GM12892 (cell line): ENCODE measurements around the gene GPS2.

Source experiments
- DNase-seq: peaks from one replicate; pipeline ENCODE4 v3.0.0; 2011; ENCODE audit not compliant: insufficient read length
- FAIRE-seq: peaks from 2 replicates; lab custom pipeline; 2011; peaks lifted over from hg19 to GRCh38; lab: Jason Lieb, UNC
- POLR2A ChIP-seq: IDR thresholded peaks from 2 replicates; pipeline ENCODE4 v1.6.1; 2011; ENCODE audit warnings: low read depth, low read length, control low read depth
- POLR2AphosphoS5 ChIP-seq: IDR thresholded peaks from 2 replicates; pipeline ENCODE4 v1.6.1; 2011; ENCODE audit warnings: low read depth, low read length, control low read depth
- TAF1 ChIP-seq: IDR thresholded peaks from 2 replicates; pipeline ENCODE4 v1.6.1; 2011; ENCODE audit warnings: low read depth, mild to moderate bottlenecking, control low read depth, low read length, borderline replicate concordance

GPS2 gene

GRCh38 chr17:7283471-7284216 lies 31.5 kb downstream of the GPS2 start:
- DNase-seq (no peak), FAIRE-seq (no peak)
- TF ChIP-seq POLR2AphosphoS5 = no peak

DNA sequence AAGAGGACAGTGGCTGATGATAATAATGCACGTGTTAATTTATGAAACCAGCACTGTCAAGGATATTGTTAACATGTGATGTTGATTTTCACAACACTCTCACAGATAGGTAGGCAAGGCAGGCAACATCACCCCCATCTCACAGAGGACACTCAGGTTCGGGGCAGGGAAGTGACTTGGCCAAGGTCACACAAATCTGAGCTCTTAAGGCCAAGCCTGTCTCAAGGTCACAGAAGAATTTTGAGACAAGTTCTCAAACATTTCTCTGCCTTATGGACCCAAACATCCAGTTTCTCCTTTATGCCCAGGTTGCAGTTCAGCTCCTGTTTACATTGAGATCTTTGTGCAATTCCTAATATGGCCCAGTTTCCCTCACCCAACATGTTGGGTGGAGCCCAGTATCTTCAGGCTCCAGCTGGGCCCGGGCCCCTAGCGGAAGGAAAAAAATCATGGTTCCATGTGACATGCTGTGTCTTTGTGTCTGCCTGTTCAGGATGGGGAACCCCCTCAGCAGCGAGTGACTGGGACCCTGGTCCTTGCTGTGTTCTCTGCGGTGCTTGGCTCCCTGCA lies 32.3 kb downstream of the GPS2 start:
- TF ChIP-seq POLR2A = no peak
- no peak for TF ChIP-seq POLR2AphosphoS5
- no peak for TF ChIP-seq TAF1
- DNase-seq (no peak), FAIRE-seq (no peak)

- DNase-seq (no peak), FAIRE-seq (peak; percentile 21)
- no peak for TF ChIP-seq POLR2A
- TF ChIP-seq POLR2AphosphoS5 = no peak
- TF ChIP-seq TAF1 = no peak
Measured at GRCh38 chr17:7281953-7282751, 33.0 kb downstream of the GPS2 start.

DNA sequence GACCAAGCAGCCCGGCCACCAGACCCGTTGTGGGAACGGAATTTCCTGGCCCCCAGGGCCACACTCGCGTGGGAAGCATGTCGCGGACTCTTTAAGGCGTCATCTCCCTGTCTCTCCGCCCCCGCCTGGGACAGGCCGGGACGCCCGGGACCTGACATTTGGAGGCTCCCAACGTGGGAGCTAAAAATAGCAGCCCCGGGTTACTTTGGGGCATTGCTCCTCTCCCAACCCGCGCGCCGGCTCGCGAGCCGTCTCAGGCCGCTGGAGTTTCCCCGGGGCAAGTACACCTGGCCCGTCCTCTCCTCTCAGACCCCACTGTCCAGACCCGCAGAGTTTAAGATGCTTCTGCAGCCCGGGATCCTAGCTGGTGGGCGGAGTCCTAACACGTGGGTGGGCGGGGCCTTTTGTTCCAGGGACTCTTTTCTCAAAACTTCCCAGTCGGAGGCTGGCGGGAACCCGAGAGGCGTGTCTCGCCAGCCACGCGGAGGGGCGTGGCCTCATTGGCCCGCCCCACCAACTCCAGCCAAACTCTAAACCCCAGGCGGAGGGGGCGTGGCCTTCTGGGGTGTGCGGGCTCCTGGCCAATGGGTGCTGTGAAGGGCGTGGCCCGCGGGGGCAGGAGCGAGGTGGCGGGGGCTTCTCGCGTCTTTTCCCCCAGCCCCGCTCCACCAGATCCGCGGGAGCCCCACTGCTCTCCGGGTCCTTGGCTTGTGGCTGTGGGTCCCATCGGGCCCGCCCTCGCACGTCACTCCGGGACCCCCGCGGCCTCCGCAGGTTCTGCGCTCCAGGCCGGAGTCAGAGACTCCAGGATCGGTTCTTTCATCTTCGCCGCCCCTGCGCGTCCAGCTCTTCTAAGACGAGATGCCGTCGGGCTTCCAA lies 33.8 kb downstream of the GPS2 start, which contains the start of gene SLC2A4:
SLC2A4 (plus strand) TSS at position 645 of the 879 bp plus-strand sequence; CDS start at position 862, 217 bp downstream.
- DNase-seq = peak; percentile 98
- TF ChIP-seq POLR2A = no peak
- TF ChIP-seq POLR2AphosphoS5 = no peak
- no peak for TF ChIP-seq TAF1
- peak; percentile 98 for FAIRE-seq

- DNase-seq = peak; percentile 81
- FAIRE-seq = peak; percentile 81
Measured at GRCh38 chr17:7280519-7281073, 34.6 kb downstream of the GPS2 start.

GRCh38 chr17:7279448-7279847 lies 35.7 kb downstream of the GPS2 start:
- TF ChIP-seq POLR2A = no peak
- TF ChIP-seq TAF1 = no peak
- TF ChIP-seq POLR2AphosphoS5 = no peak
- DNase-seq = no peak
- FAIRE-seq = no peak

More at GRCh38 chr17:7280519-7281073, 34.6 kb downstream of the GPS2 start:
- no peak for TF ChIP-seq POLR2A
- no peak for TF ChIP-seq TAF1
- TF ChIP-seq POLR2AphosphoS5 = no peak

DNA sequence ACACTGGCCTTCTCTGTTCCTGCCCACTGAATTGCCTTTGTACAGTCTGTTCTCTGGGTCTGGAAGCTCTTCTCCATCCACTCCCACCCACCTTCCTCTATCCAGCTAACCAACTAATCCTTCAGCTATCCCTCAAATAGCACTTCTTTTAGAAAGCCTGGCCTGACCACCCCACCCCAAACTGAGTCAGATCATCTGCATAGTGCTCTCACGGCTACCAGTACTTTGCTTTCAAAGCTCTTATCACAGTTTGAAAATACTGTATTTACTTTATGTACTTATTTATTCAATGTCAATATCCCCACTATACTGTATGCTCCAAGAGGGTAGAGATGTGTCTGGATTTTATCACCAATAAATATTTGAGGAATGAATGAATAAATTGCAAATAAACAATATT lies 48.4 kb downstream of the GPS2 start:
- no peak for DNase-seq
- FAIRE-seq = no peak
- TF ChIP-seq TAF1 = no peak
- no peak for TF ChIP-seq POLR2A
- no peak for TF ChIP-seq POLR2AphosphoS5

DNA sequence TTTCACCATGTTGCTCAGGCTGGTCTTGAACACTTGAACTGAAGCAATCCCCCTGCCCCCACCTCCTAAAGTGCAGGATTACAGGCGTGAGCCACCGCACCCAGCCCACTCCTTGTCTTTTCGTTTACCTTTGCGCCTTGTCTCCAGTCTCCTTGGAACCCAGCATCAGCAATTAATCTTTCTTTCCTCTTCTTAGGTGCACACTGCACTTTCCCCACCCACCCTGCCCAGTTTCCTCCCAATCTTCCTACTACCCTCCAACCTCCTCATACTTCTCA lies 51.4 kb downstream of the GPS2 start:
- TF ChIP-seq POLR2A (no peak), TAF1 (no peak), POLR2AphosphoS5 (no peak)
- FAIRE-seq = no peak
- DNase-seq = no peak

DNA sequence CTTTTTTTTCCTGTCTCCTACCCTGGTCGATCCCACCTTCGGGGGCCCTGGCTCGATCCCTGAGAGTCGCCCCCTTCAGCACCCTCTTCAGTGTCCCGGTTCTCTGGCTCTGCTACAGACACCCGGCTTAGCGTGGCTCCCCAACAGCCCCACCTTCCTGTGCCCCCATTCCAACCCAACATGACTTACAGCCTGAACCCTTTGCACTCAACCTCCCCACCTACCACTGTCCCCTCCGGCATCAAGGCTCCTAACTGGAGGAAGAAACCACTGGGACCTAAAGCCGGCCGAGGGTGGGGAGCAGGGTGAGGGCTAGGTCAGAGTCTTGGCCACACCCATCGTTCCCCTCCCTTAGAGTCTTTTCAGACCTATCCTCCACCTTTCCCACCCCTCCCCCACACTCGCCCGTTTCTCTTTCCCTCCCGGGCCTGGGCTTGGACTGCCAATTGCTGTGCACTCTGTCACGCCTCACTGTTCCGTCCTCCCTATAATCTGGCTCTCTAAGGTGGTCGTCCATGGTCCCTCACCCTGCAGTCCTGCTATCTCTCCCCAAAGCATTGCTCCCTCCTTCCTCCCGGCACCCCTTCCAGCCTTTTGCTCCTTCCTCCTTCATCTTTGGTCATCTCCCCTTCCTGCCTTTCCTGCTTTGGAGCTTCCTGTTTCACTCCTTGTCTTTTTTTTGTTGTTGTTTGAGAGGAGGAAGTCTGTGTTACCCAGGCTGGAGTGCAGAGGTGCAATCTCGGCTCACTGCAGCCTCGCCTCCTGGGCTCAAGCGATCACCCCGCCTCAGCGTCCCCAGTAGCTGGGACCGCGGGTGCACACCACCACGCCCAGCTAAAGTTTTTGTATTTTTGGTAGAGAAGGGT lies 52.0 kb downstream of the GPS2 start:
- TF ChIP-seq TAF1 (no peak), POLR2A (no peak), POLR2AphosphoS5 (no peak)
- DNase-seq (no peak), FAIRE-seq (no peak)
